Esophagus squamous epithelium (tissue), 5 donors: ENCODE data around the gene ULBP1. TPM values are rescaled to one million over a fixed set of nuclear protein-coding genes. Genes with fewer than 3 reads are reported as not detected.
"Not testable (repeated sequence)": the region's sequence is repeated elsewhere in the genome, so short reads cannot be mapped to it uniquely, and the experiment has no call there.

Source experiments
- DNase-seq: peaks from one replicate; lab custom pipeline; 2025; lab: John Stamatoyannopoulos, UW
- H3K27ac ChIP-seq, 4 donors: fragments of 200-600 bp; sonication (generic); one replicate each; pipeline ENCODE4 v1.5.1; 2016 to 2019; ENCODE audit warnings: mild to moderate bottlenecking in 1 of 4
- H3K27me3 ChIP-seq, 4 donors: fragments of 200-600 bp; sonication (generic); 1 replicate in 3 of 4; 2 replicates in 1 of 4; pipeline versions ENCODE4 v1.5.1 to v1.6.0; 2017 to 2021; ENCODE audit warnings: antibody characterized with exemption in 1 of 4
- H3K36me3 ChIP-seq, 3 donors: fragments of 200-600 bp; sonication (generic); one replicate each; pipeline ENCODE4 v1.5.1; 2016 to 2019
- H3K4me1 ChIP-seq, 3 donors: fragments of 200-600 bp; sonication (generic); one replicate each; pipeline ENCODE4 v1.5.1; 2017 to 2019
- H3K4me3 ChIP-seq, 4 donors: fragments of 200-600 bp; sonication (generic); 1 replicate in 3 of 4; 2 replicates in 1 of 4; pipeline ENCODE4 v1.5.1; 2016 to 2019; ENCODE audit warnings: mild to moderate bottlenecking in 2 of 4, moderate library complexity in 1 of 4
- H3K9me3 ChIP-seq, 3 donors: fragments of 200-600 bp; sonication (generic); one replicate each; pipeline ENCODE4 v1.5.1; 2016 to 2019
- POLR2A ChIP-seq, 4 donors: fragments of 450-650 bp; IDR thresholded peaks; one replicate each; pipeline ENCODE4 v1.6.1; 2017; ENCODE audit warnings: antibody characterized with exemption in 4 of 4, mild to moderate bottlenecking in 4 of 4, moderate library complexity in 3 of 4
- WGBS, 2 donors: methylation state at CpG; one replicate each; pipeline ENCODE4 v1.1.5; 2018; 5-methylcytosine and 5-hydroxymethylcytosine counted together
- intact Hi-C: fragments of 100-400 bp; cut with DNase I; formaldehyde crosslinking; loops from one replicate; pipeline ENCODE4 v1.15.0; 2022
- total RNA-seq, 4 donors: library from RNA; depleted of rRNA; stranded (reverse); fragments of >200 nt; gene quantifications; one replicate each; pipeline ENCODE4 v1.1.0, GENCODE V29; 2016
- TF ChIP-seq, protein P1 (sequence below), 6 experiments: fragments of 450-650 bp in 4 of 6; fragments of 200-600 bp in 2 of 6; sonication (generic) in 2 of 6; IDR thresholded peaks; one replicate each; pipeline ENCODE4 v1.5.1; 2016 to 2019; ENCODE audit warnings: antibody characterized with exemption in 6 of 6, mild to moderate bottlenecking in 4 of 6, moderate library complexity in 4 of 6
- donor health status: DM: yes; HTN: yes; CAD: no.

The ULBP1 gene
- total RNA-seq, 4 donors from 2014 or later = 0.26 to 0.27 TPM; not detected in 2

DNA sequence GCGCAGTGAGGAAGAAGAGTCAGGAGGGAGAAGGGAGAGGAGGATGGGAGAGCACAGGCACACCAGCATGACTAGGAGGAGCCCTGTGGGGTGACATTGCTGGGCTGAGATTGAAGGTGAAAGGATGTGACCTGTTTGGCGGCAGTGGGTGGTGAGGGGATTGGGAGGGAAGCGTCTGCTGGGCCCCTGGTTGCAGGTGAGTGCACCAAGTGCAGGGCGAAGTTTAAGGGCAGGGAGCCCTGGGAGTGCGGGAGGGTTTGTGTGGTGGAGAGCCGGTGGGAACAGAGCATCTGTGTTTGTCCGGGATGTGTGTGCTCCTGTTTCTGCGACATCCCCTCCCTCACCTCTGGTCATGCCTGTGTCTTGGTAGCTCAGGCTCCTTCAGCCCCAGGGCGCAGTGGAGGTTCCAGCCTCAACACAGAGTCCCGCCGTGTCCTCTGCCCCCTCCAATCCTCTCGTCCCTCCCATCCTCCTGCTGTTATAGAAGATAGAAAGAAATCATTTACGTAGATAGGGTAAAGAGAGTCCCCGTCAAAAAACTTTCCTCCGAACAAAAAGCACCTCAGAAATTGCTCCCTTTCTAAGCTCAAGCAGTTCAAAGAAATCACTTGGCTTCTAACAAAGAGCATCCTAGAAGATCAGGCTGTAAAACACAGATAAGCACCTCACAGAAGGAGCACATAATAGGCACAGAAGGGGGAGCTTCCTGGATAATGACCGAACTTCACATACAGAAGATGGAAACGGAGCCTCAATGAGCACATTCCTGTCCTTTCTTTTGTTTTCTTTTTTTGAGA, 25.0 kb downstream of the ULBP1 start:
- 9 to 20% methylated on average over 15 to 17 of the region's 17 CpGs for WGBS, 2 donors
- TF ChIP-seq, protein P1, sequence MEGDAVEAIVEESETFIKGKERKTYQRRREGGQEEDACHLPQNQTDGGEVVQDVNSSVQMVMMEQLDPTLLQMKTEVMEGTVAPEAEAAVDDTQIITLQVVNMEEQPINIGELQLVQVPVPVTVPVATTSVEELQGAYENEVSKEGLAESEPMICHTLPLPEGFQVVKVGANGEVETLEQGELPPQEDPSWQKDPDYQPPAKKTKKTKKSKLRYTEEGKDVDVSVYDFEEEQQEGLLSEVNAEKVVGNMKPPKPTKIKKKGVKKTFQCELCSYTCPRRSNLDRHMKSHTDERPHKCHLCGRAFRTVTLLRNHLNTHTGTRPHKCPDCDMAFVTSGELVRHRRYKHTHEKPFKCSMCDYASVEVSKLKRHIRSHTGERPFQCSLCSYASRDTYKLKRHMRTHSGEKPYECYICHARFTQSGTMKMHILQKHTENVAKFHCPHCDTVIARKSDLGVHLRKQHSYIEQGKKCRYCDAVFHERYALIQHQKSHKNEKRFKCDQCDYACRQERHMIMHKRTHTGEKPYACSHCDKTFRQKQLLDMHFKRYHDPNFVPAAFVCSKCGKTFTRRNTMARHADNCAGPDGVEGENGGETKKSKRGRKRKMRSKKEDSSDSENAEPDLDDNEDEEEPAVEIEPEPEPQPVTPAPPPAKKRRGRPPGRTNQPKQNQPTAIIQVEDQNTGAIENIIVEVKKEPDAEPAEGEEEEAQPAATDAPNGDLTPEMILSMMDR (IDR thresholded peaks at IDR 0.05) = no peak
- TF ChIP-seq POLR2A (IDR thresholded peaks at IDR 0.05) = no peak
- H3K27ac ChIP-seq = no peak overlapping the region
- intact Hi-C loops = no loop called here
- H3K9me3 ChIP-seq = peaks cover 0 to 18% (median 7%) of the 10 kb centered on the region in 3 donors
- H3K4me3 ChIP-seq = no peak overlapping the region
- DNase-seq = no peak
- peaks cover 23 to 96% (median 61%) of the 10 kb centered on the region in 4 donors for H3K27me3 ChIP-seq
- no peaks in the 10 kb centered on the region for H3K36me3 ChIP-seq
- H3K4me1 ChIP-seq = peaks cover 14 to 25% (median 16%) of the 10 kb centered on the region in 3 donors

DNA sequence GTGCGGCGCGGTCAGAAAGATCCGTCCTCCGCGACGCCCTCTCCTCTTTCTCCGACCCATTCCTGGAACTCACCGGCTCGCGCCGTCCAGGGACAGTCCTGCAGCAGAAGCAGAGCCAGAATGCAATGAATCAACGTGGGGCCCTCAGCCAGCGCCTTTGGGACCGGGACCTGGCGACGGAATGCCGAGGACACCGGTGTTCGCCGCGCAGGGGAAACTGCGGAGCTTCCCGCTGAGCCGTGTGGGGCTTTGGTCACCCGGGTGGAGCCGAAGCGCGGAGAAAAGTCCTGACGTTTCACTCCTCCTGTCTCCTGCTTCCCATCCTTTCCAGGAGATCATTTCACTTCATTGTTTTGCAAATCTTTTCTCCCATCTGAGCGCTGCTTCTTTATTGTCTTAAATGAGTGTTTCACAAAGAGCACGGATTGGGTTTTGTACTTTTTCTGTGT, 26.5 kb downstream of the ULBP1 start:
- Histone ChIP-seq H3K27ac (no peak overlapping the region), H3K4me3 (peak overlapping the region in 2 of 4 donors; percentile 30 to 58), H3K27me3 (peaks cover 23 to 100% (median 56%) of the 10 kb centered on the region in 4 donors), H3K36me3 (no peaks in the 10 kb centered on the region), H3K9me3 (peaks cover 0 to 18% (median 7%) of the 10 kb centered on the region in 3 donors), H3K4me1 (peaks cover 14 to 25% (median 16%) of the 10 kb centered on the region in 3 donors)
- DNase-seq = no peak
- intact Hi-C loops = no loop called here
- TF ChIP-seq, protein P1 (IDR thresholded peaks at IDR 0.05) = no peak
- TF ChIP-seq POLR2A (IDR thresholded peaks at IDR 0.05) = no peak
- WGBS, 2 donors = 1 to 8% methylated on average over 26 to 30 of the region's 32 CpGs

DNA sequence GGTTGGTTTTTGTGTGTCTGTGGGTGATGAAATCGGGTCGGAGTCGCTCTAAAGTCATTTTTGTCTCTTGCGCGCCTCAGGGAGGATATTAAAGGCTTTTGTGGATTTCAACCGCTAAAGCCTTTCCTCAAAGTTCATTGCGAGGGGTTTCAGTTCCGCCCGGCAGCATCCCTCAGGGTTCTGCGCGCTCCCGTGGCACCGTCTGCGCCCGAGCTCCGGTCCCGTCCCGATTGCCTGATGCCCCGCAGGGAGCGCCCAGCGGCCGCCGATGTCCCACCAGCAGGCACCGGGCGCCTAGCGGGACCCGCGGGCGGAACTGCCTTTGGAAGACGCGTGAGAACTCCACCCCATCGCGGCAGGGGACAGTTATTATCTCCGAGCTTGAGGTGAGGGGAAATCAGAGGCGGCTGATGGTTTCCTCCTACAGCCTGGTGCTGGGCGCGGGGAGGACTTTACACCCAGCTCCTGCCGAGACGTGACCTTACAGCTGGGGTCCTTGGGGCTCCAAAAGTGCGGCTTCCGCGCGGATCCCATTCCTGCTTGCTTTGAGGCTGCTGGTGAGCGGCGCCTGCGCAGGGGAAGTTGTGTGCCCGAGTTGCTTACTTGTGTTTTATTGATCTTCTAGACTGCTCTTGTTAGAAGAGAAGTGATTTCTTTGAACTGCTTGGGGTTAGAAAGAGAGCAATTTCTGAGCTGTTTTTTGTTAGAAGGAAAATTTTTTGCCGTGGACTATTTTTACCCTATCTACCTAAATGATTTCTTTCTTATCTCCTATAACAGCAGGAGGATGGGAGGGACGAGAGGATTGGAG, 27.1 kb downstream of the ULBP1 start:
- Histone ChIP-seq H3K4me1 (peaks cover 14 to 25% (median 16%) of the 10 kb centered on the region in 3 donors), H3K9me3 (peaks cover 0 to 18% (median 7%) of the 10 kb centered on the region in 3 donors), H3K4me3 (peak overlapping the region in 3 of 4 donors; percentile 9 to 58 (median 30)), H3K27ac (no peak overlapping the region), H3K36me3 (no peaks in the 10 kb centered on the region), H3K27me3 (peaks cover 20 to 100% (median 53%) of the 10 kb centered on the region in 4 donors)
- TF ChIP-seq, protein P1 (IDR thresholded peaks at IDR 0.05) = no peak
- TF ChIP-seq POLR2A (IDR thresholded peaks at IDR 0.05) = no peak
- 4 to 7% methylated on average over 11 to 26 of the region's 49 CpGs for WGBS, 2 donors
- no peak for DNase-seq
- intact Hi-C loops = no loop called here

DNA sequence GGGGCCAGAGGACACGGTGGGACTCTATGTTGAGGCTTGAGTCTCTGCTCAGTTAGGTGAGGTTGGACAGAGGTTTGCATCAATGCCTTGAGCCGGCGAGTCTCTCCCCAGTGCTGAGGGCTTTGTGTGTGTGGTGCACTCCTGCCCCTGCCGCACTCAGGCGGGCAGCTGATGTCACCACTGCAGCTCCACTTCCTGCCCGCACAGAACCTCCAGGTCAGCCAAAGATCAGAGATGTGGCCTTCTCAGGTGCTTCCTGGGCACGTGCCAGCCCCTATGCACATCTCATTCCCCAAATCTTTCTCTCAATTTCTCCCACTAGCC, 27.7 kb downstream of the ULBP1 start:
- WGBS, 2 donors = 9 to 15% methylated on average over 4 to 5 of the region's 7 CpGs
- Histone ChIP-seq H3K27me3 (peaks cover 16 to 100% (median 52%) of the 10 kb centered on the region in 4 donors), H3K9me3 (peaks cover 0 to 18% (median 7%) of the 10 kb centered on the region in 3 donors), H3K4me1 (peaks cover 14 to 25% (median 16%) of the 10 kb centered on the region in 3 donors)
- H3K36me3 ChIP-seq, H3K27ac ChIP-seq, H3K4me3 ChIP-seq, intact Hi-C loops, DNase-seq: not testable (repeated sequence)

DNA sequence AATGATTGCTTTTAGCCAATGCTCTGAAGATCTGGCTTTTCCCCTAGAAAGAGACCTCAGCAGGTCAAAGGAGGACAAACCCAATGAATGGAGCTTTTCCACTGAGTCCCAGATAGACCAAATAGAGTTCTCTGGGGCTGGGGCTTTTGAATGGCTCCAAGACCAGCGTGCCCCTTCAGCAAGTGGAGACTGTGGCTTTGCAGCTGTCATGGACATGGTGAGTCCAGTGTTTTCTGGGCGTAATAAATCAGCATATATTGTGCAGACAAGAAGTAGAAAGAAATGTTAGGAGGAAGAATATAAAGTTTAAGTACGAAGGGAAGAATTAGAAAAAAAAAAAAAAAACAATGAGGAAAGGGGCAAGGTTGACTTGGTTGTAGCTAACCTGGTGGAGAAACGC, 28.1 kb downstream of the ULBP1 start:
- no peak for TF ChIP-seq POLR2A (IDR thresholded peaks at IDR 0.05)
- TF ChIP-seq, protein P1 (IDR thresholded peaks at IDR 0.05) = no peak
- 50 to 68% methylated on average over 4 of the region's 4 CpGs for WGBS, 2 donors
- Histone ChIP-seq H3K27ac (no peak overlapping the region), H3K4me3 (no peak overlapping the region), H3K36me3 (no peaks in the 10 kb centered on the region), H3K9me3 (peaks cover 0 to 18% (median 7%) of the 10 kb centered on the region in 3 donors), H3K4me1 (peaks cover 14 to 25% (median 16%) of the 10 kb centered on the region in 3 donors), H3K27me3 (peaks cover 15 to 100% (median 50%) of the 10 kb centered on the region in 4 donors)
- no peak for DNase-seq
- intact Hi-C loops = no loop called here
